Prostate gland (tissue), 2 donors: ENCODE data around the gene ACTL10.

ENCODE experiments used
- CTCF ChIP-seq, 4 experiments: fragments of 200-600 bp in 2 of 4; fragments of 450-650 bp in 2 of 4; sonication (generic) in 2 of 4; IDR thresholded peaks; 1 replicate in 3 of 4; 2 replicates in 1 of 4; pipeline ENCODE4 v1.5.1; 2016 to 2019; ENCODE audit warnings: antibody characterized with exemption in 4 of 4, mild to moderate bottlenecking in 2 of 4, moderate library complexity in 2 of 4
- POLR2A ChIP-seq: fragments of 450-650 bp; IDR thresholded peaks from one replicate; pipeline ENCODE4 v1.6.1; 2016; ENCODE audit warnings: antibody characterized with exemption, mild to moderate bottlenecking
- POLR2AphosphoS5 ChIP-seq: sonication (generic); formaldehyde crosslinking; IDR thresholded peaks from one replicate; pipeline ENCODE4 v1.6.1; 2017; ENCODE audit warnings: antibody characterized with exemption

GRCh38 chr20:33659341-33660034 is 7.3 kb upstream of the ACTL10 start:
- no peak for TF ChIP-seq POLR2A
- no peak for TF ChIP-seq CTCF (IDR thresholded peaks at IDR 0.05)
- TF ChIP-seq POLR2AphosphoS5: no peak
